ENCODE results near the gene BEX3.

Gene BEX3

DNA sequence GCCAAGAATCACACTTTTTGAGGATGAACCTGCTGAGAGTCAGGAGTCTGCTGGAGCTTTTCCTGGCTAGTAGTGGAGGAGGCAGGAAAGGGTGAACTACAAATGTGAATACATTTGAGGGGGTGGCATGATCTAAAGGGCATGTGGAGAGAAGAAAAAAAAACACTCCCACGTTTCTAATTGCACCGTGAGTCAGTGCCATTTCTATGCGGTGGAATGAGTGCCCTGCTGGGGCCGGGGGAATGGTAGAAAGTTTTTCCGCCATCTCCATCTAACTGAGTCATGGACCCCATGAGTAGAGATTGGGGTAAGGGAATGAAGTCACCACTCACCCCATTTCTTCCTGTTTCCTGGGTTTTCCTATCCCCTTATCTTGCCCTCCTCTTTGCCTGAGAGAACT, 19.8 kb downstream of the BEX3 start:
- TF ChIP-seq CTCF (IDR thresholded peaks at IDR 0.05; ENCODE audit: low read length, missing control alignments), result no peak
- H3K4me3 ChIP-seq (replicated peaks; ENCODE audit: low read depth, low read length), result no peak overlapping the region
- DNase-seq (ENCODE audit: low read depth), result no peak

- DNase-seq (ENCODE audit: low read depth), result no peak
- no peak for TF ChIP-seq CTCF (IDR thresholded peaks at IDR 0.05; ENCODE audit: low read length, missing control alignments)
- no peak overlapping the region for H3K4me3 ChIP-seq (replicated peaks; ENCODE audit: low read depth, low read length)
Observed at GRCh38 chrX:103396660-103397059, 20.3 kb downstream of the BEX3 start.

GRCh38 chrX:103397707-103398106, 21.4 kb downstream of the BEX3 start:
- no peak for DNase-seq (ENCODE audit: low read depth)
- no peak for TF ChIP-seq CTCF (IDR thresholded peaks at IDR 0.05; ENCODE audit: low read length, missing control alignments)
- no peak overlapping the region for H3K4me3 ChIP-seq (replicated peaks; ENCODE audit: low read depth, low read length)

DNA sequence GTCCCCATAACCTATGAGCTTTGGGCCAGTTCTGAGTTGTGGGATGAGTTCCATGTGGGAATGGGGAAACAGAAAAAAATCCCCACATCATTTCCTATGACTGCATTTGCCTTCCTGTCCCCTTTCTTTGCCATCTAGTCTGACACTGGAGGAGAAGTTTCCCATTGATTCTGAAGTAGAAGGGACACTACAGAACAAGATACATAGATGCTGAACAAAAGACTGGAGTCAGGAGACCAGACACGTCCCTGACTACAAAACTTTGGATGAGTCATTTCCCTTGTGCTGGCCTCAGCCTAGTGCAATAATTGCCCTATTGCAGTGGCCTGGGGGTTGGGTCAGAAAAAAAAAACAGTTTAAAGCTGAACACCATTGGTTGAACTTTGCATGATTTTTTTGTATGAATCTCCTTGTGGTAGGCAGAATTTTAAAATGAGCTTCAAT, 22.1 kb downstream of the BEX3 start:
- peak; percentile 90 for DNase-seq (ENCODE audit: low read depth)
- TF ChIP-seq CTCF (IDR thresholded peaks at IDR 0.05; ENCODE audit: low read length, missing control alignments), result no peak
- H3K4me3 ChIP-seq (replicated peaks; ENCODE audit: low read depth, low read length), result no peak overlapping the region

GRCh38 chrX:103399744-103400143, 23.4 kb downstream of the BEX3 start:
- DNase-seq (ENCODE audit: low read depth), result no peak
- TF ChIP-seq CTCF (IDR thresholded peaks at IDR 0.05; ENCODE audit: low read length, missing control alignments), result no peak
- H3K4me3 ChIP-seq (replicated peaks; ENCODE audit: low read depth, low read length), result no peak overlapping the region

GRCh38 chrX:103400931-103401330, 24.6 kb downstream of the BEX3 start:
- DNase-seq (ENCODE audit: low read depth), result no peak
- TF ChIP-seq CTCF (IDR thresholded peaks at IDR 0.05; ENCODE audit: low read length, missing control alignments), result no peak
- no peak overlapping the region for H3K4me3 ChIP-seq (replicated peaks; ENCODE audit: low read depth, low read length)

GRCh38 chrX:103404231-103405008, 28.1 kb downstream of the BEX3 start:
- DNase-seq (ENCODE audit: low read depth), result peak; percentile 95
- peak overlapping the region; percentile 60 for H3K4me3 ChIP-seq (replicated peaks; ENCODE audit: low read depth, low read length)
- TF ChIP-seq CTCF (IDR thresholded peaks at IDR 0.05; ENCODE audit: low read length, missing control alignments), result no peak

Measured in fibroblast of pulmonary artery (primary cell).